GM21619 (cell line): ENCODE results near the gene SHQ1.
"Not testable (repeated sequence)": the region's sequence is repeated elsewhere in the genome, so short reads cannot be mapped to it uniquely, and the experiment has no call there.

Experiments used
- ATAC-seq: cut with Tn5 transposase; IDR thresholded peaks from one replicate; pipeline ENCODE4 v1.9.1; 2021; ENCODE audit not compliant: unreplicated experiment

SHQ1 gene

DNA sequence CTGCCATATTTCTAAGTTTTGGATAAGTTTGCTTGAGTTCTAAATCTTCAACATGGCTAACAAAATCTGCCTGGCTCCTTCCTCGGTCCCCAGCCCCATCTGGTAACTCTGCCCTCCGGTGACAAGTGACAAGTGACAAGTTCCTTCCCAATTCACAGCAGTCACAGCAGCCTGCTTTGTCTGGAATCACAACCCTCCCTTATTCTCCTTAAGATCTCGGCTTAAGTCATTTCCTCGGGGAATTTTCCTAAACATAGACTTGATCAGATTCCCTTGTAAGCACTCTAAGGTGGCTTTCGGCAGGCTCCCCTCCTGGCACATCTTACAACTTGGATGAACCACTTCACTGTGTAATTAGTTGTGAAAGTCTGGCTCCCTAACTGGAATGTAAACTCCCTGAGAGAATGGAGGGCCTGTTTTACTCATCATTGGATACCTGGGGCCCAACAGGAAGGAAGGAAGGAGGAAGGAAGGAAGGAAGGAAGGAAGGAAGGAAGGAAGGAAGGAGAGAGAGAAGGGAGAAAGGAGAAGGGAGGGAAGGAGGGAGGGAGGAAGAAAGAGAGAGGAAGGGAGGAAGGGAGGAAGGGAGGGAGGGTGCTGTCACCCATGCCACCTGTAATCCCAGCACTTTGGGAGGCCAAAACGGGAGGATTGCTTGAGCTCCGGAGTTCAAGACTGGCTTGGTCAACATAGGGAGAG is 126.4 kb downstream of the SHQ1 start:
- ATAC-seq = no peak

DNA sequence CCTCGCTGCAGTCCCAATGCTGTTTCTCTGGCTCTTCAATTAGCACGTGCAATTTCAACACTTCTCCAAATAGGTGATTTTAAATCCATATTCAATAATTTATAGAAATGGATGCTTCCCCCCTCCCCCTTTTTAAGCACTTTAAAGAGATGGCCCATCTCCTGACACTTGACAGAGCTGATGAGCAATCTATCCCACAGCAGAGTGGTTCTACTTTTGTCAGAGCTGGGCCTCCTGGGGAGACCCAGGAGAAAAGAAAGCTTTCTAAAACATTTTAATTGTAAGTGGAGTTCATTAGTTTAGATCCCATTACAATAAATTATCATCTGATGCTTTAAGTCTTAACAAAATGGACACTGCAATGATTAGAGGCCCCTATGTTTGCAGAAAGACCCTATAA is 127.7 kb downstream of the SHQ1 start:
- ATAC-seq = no peak

DNA sequence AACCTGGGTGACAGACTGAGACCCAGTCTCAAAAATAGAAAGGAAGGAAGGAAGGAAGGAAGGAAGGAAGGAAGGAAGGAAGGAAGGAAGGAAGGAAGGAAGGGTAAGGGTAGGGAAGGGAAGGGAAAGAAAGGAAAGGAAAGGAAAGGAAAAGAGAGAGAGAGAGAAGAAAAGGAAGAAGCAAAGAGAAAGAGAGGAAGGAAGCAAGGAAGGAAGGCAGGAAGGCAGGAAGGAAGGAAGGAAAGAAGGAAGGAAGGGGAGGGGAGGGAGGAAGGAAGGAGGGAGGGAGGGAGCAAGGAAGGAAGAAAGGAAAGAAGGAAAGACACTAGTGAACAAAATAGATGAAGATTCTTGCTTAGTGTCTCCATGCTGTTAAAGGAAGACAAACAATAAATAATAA is 129.1 kb downstream of the SHQ1 start:
- no peak for ATAC-seq

DNA sequence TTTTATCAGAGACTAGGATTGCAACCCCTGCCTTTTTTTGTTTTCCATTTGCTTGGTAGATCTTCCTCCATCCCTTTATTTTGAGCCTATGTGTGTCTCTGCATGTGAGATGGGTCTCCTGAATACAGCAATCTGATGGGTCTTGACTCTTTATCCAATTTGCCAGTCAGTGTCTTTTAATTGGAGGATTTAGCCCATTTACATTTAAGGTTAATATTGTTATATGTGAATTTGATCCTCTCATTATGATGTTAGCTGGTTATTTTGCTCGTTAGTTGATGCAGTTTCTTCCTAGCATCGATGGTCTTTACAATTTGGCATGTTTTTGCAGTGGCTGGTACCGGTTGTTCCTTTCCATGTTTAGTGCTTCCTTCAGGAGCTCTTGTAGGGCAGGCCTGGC is 134.1 kb downstream of the SHQ1 start:
- not testable (repeated sequence) for ATAC-seq

DNA sequence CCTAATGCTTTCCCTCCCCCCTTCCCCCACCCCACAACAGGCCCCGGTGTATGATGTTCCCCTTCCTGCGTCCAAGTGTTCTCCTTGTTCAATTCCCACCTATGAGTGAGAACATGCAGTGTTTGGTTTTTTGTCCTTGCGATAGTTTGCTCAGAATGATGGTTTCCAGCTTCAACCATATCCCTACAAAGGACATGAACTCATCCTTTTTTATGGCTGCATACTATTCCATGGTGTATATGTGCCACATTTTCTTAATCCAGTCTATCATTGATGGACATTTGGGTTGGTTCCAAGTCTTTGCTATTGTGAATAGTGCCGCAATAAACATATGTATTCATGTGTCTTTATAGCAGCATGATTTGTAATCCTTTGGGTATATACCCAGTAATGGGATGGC is 137.8 kb downstream of the SHQ1 start:
- ATAC-seq = not testable (repeated sequence)

DNA sequence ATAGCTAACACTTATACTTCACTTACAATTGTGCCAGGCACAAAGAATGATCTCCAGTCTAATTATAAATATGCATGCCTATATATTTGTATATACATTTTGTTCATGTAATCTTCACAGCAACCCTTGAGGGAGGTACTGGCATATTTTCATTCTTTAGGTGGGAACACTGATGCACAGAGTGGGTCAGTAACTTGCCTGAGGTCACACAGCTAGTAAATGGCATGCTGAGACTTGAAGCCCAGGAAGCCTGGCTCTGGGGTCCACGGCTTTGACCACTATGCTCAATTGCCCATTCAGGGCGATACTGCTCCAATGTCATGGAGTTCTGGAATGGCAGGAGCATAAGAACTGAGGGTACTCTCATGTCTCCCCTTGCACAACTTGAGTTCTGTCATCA is 139.8 kb downstream of the SHQ1 start:
- no peak for ATAC-seq

DNA sequence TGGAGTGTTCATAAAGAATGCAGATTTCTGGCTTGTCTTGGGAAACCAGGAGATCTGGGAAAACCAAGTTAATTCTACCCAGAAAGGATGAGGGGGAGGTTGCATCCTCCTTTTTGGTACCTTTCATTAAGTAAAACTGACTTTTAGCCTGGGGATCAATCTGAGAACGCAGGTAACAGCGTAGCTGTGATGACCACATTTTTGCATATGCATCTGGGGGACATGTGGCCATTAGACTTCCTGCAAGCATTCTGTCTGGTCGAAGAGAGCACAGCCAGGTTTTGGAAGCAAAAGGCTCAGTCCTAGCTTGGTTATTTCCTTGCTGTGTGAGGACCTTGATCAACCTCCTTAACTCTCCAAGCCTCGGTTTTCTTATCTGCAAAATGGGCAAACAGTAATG is 145.2 kb downstream of the SHQ1 start:
- no peak for ATAC-seq

DNA sequence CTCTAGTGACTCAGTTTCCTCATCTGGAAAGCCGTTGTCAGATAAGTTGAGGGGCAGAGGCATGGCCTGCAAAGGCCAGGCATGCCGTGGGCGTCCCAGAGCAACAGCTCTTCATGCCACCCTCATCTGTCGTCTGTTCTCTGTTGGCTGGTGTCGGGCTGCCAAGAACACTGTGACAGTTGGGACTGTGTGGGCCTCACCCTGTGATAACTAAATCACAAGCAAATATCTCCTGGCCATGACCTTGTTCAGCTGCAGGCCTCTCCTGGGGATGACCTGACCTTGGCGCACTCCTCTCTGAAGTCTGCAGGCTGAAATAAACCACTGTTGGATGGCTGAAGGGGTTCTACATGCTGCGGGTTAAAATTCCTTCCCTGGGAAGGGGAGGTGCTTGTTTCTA is 145.9 kb downstream of the SHQ1 start:
- ATAC-seq = no peak

DNA sequence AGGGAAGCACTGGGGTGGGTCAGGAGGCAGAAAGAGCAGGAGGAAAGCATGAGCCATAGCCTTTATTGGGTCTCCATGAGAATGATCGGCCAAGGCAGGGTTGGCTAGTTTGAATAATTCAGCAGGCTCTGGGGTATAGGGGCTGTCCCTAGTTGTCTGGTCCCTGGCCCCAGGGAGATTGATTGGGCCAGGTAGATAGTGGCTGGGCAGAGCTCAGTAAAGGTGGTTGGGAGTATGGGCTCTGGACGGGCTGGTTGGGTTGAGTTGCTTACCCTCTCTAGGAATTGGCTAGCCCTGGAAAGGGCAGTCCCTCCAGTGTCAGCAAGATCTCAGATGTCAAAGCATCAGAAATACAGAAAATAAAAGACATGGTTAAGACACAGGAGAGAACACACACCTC is 148.1 kb downstream of the SHQ1 start:
- ATAC-seq = no peak

DNA sequence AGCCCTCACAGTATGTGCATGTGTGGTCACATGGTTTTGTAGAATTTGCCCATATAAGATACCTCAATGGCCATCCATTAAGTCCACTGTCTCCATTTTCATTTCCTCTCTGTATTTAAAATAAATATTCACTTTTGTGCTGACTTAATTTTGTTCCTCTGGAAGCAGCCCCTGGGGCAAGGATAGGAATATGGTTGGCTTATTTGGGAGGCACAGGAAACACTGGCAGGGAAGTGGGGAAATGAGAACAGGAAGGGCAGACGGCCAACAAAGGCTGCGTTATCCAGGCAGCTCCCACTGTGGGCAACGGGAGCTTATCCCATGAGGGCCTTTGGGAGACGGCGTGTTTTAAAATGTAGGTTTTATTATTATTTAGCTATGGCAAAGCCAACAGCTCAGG is 148.6 kb downstream of the SHQ1 start:
- no peak for ATAC-seq
